ENCODE results near the gene ATP8B4.

- TF ChIP-seq POLR2A (IDR thresholded peaks at IDR 0.05) (no peak), CTCF (IDR thresholded peaks at IDR 0.05) (no peak)
Measured at GRCh38 chr15:49864251-49864650, 254.8 kb downstream of the ATP8B4 start.

Data from testis (tissue), 2 donors.